ENCODE measurements around the gene CDPF1. TPM values are rescaled to one million over a fixed set of nuclear protein-coding genes. Genes with fewer than 3 reads are reported as not detected.

Gene CDPF1
- total and polyA plus RNA-seq, 12 donors: 6.3 to 12.7 (median 7.6) TPM

DNA sequence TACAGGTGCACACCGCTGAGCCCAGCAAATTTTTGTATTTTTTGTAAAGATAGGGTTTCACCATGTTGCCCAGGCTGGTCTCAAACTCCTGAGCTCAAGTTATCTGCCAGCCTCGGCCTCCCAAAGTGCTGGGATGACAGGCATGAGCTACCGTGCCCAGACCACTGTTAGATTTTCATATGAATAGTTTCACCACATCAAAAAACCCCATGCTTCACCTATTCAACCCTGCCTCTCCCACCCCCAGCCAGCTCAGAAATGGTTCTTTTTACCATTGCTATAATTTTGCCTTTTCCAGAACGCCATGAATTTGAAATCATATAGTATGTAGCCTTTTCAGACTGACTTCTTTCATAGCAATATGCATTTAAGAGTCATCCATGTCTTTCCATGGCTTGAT is 37.9 kb downstream of the CDPF1 start:
- no peak overlapping the region for H3K27ac ChIP-seq
- DNase-seq (no peak), ATAC-seq (no peak)
- peaks cover 0 to 28% (median 10%) of the 10 kb centered on the region in 11 donors for H3K9me3 ChIP-seq
- H3K4me3 ChIP-seq: no peak overlapping the region
- 89 to 94% methylated on average over 4 of the region's 4 CpGs for WGBS, 2 donors
- TF ChIP-seq, protein P1, sequence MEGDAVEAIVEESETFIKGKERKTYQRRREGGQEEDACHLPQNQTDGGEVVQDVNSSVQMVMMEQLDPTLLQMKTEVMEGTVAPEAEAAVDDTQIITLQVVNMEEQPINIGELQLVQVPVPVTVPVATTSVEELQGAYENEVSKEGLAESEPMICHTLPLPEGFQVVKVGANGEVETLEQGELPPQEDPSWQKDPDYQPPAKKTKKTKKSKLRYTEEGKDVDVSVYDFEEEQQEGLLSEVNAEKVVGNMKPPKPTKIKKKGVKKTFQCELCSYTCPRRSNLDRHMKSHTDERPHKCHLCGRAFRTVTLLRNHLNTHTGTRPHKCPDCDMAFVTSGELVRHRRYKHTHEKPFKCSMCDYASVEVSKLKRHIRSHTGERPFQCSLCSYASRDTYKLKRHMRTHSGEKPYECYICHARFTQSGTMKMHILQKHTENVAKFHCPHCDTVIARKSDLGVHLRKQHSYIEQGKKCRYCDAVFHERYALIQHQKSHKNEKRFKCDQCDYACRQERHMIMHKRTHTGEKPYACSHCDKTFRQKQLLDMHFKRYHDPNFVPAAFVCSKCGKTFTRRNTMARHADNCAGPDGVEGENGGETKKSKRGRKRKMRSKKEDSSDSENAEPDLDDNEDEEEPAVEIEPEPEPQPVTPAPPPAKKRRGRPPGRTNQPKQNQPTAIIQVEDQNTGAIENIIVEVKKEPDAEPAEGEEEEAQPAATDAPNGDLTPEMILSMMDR (IDR thresholded peaks at IDR 0.05): no peak
- no peaks in the 10 kb centered on the region for H3K27me3 ChIP-seq
- peaks cover 0 to 90% (median 34%) of the 10 kb centered on the region in 9 donors for H3K36me3 ChIP-seq
- H3K4me1 ChIP-seq: no peaks in the 10 kb centered on the region
- intact Hi-C loops (cut with DNase I): no loop called here

GRCh38 chr22:46209262-46209661 is 40.8 kb downstream of the CDPF1 start:
- DNase-seq (no peak), ATAC-seq (no peak)
- TF ChIP-seq, protein P1 (IDR thresholded peaks at IDR 0.05): no peak
- Histone ChIP-seq H3K4me1 (no peaks in the 10 kb centered on the region), H3K27me3 (no peaks in the 10 kb centered on the region), H3K9me3 (peaks cover 0 to 28% (median 10%) of the 10 kb centered on the region in 11 donors), H3K36me3 (peaks cover 0 to 93% (median 23%) of the 10 kb centered on the region in 9 donors), H3K27ac (no peak overlapping the region), H3K4me3 (no peak overlapping the region)
- 98% methylated on average over 1 of the region's 1 CpG for WGBS, 2 donors
- intact Hi-C loops (cut with DNase I): loop anchor here in 1 of 10 donors (10.0 kb wide), 1 partner anchor 64 kb away; no protein-coding TSS in a partner anchor

DNA sequence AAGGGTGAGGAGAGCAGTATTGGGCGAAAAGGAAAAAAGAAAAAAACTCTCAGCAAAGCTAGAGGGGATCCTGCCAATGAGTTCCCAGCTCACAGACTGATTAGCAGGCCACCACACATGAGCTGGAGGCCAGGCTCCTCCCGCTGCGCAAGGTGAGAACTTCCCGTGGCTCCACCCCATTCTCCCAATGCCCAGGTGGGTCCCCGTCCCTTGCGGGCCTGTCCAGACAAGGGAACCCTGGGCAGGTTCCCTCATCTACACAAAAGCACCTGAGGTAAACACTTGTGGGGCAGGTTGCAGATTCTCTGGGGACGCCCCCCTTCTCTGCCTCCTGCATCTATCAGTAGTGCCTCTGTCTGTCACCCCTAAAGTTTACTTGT is 46.5 kb downstream of the CDPF1 start:
- peaks cover 0 to 79% (median 24%) of the 10 kb centered on the region in 9 donors for H3K36me3 ChIP-seq
- intact Hi-C loops (cut with DNase I): loop anchor here in 1 of 10 donors (10.0 kb wide), 1 partner anchor 59 kb away; no protein-coding TSS in a partner anchor
- no peak for DNase-seq
- peaks cover 0 to 13% (median 0%) of the 10 kb centered on the region in 11 donors for H3K9me3 ChIP-seq
- ATAC-seq: no peak
- TF ChIP-seq, protein P1 (IDR thresholded peaks at IDR 0.05): no peak
- WGBS, 2 donors: 93 to 94% methylated on average over 7 of the region's 7 CpGs
- H3K27ac ChIP-seq: no peak overlapping the region
- H3K4me1 ChIP-seq: peaks cover 2 to 15% (median 9%) of the 10 kb centered on the region in 9 donors
- H3K4me3 ChIP-seq: no peak overlapping the region
- H3K27me3 ChIP-seq: no peaks in the 10 kb centered on the region

- TF ChIP-seq, protein P1 (IDR thresholded peaks at IDR 0.05): no peak
- no peak overlapping the region for H3K27ac ChIP-seq
- peaks cover 2 to 15% (median 9%) of the 10 kb centered on the region in 9 donors for H3K4me1 ChIP-seq
- intact Hi-C loops (cut with DNase I): loop anchor here in 1 of 10 donors (10.0 kb wide), 1 partner anchor 58 kb away; no protein-coding TSS in a partner anchor
- H3K36me3 ChIP-seq: peaks cover 0 to 79% (median 24%) of the 10 kb centered on the region in 9 donors
- ATAC-seq (no peak), DNase-seq (no peak)
- peaks cover 0 to 7% (median 0%) of the 10 kb centered on the region in 11 donors for H3K9me3 ChIP-seq
- WGBS, 2 donors: 86 to 88% methylated on average over 12 of the region's 12 CpGs
- H3K4me3 ChIP-seq: no peak overlapping the region
- H3K27me3 ChIP-seq: no peaks in the 10 kb centered on the region
Observed at GRCh38 chr22:46202897-46203600, 47.0 kb downstream of the CDPF1 start.

Measured in heart right ventricle (tissue), 16 donors.